ENCODE data around the gene SERF2.
A peak's percentile ranks its signal among the peaks of the same experiment; 100 is the strongest.

DNA sequence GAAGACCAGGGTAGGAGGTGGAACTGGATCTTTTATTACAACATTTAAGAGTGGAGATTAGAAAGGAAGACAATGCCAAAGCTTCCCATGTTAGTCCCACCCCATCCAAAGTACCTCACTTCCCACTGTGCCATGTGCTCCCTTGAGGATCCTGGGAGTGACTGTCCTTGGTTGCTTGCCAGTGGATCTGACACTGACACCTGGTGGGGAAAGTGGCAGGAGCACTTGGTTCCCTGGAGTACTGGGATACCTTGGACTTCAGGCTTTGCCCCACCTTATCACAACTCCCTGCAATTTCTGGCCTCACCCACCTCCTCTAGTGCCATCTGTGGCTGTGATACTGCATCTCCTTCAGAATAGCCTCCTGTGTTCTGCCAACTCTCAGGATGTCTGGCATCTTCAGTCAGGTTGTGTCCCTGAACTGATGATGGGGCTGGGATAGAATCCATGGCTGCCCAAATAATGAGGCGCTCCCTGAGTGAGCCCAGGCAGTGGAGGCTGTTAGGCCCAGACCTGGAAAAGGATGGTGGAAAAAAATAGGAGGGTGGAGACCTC, 16.6 kb upstream of the SERF2 start:
- TF ChIP-seq, protein P1, sequence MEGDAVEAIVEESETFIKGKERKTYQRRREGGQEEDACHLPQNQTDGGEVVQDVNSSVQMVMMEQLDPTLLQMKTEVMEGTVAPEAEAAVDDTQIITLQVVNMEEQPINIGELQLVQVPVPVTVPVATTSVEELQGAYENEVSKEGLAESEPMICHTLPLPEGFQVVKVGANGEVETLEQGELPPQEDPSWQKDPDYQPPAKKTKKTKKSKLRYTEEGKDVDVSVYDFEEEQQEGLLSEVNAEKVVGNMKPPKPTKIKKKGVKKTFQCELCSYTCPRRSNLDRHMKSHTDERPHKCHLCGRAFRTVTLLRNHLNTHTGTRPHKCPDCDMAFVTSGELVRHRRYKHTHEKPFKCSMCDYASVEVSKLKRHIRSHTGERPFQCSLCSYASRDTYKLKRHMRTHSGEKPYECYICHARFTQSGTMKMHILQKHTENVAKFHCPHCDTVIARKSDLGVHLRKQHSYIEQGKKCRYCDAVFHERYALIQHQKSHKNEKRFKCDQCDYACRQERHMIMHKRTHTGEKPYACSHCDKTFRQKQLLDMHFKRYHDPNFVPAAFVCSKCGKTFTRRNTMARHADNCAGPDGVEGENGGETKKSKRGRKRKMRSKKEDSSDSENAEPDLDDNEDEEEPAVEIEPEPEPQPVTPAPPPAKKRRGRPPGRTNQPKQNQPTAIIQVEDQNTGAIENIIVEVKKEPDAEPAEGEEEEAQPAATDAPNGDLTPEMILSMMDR (IDR thresholded peaks at IDR 0.05), result peak in 3 of 7 experiments; percentile 17 to 41 (median 24)
- TF ChIP-seq POLR2A (IDR thresholded peaks at IDR 0.05), result no peak
- TF ChIP-seq POLR2AphosphoS5 (IDR thresholded peaks at IDR 0.05), result peak in 2 of 3 donors; percentile 18 to 73
- no peak for TF ChIP-seq EP300 (IDR thresholded peaks at IDR 0.05)
